Measurements from ENCODE around the gene LEF1. TPM values are rescaled to one million over a fixed set of nuclear protein-coding genes. Genes with fewer than 3 reads are reported as not detected.

LEF1 gene
- total RNA-seq, 1 experiment from 2014 or later: 0.79 TPM

GRCh38 chr4:108175966-108176365, 7.2 kb upstream of the LEF1 start:
- intact Hi-C loops (cut with micrococcal nuclease): no loop called here
- Histone ChIP-seq H3K9me3 (ENCODE audit: control insufficient read depth in 1 of 2, insufficient read depth in 1 of 2, low read depth in 1 of 2, low read length in 2 of 2) (no peaks in the 10 kb centered on the region), H3K4me2 (ENCODE audit: low read length) (no peak overlapping the region), H3K27ac (ENCODE audit: low read depth, low read length) (no peak overlapping the region), H3K27me3 (ENCODE audit: insufficient read depth, low read length) (peaks cover 10% of the 10 kb centered on the region), H3K79me2 (ENCODE audit: insufficient read depth, low read length) (no peaks in the 10 kb centered on the region), H3K9me2 (ENCODE audit: insufficient read depth) (no peaks in the 10 kb centered on the region), H3K4me3 (replicated peaks in 1 of 2; ENCODE audit: low read depth in 1 of 2, low read length in 2 of 2) (no peak overlapping the region), H3K36me3 (ENCODE audit: control insufficient read depth in 1 of 2, insufficient read depth in 2 of 2, low read length in 2 of 2) (no peaks in the 10 kb centered on the region), H2AFZ (ENCODE audit: low read depth, low read length, poor library complexity, severe bottlenecking) (no peak overlapping the region), H3K4me1 (ENCODE audit: control insufficient read depth in 1 of 2, insufficient read depth in 2 of 2, low read length in 2 of 2) (no peaks in the 10 kb centered on the region), H3K9ac (ENCODE audit: low read length) (no peak overlapping the region), H4K20me1 (ENCODE audit: insufficient read depth) (no peaks in the 10 kb centered on the region)
- ChIA-PET CTCF (no interaction called here), RAD21 (ENCODE audit: low non-redundant PET in 1 of 2, low total read pairs in 2 of 2, uncharacterized antibody in 2 of 2, unreplicated experiment in 2 of 2) (no interaction called here), POLR2A (no interaction called here)
- TF ChIP-seq EZH2 (IDR thresholded peaks at IDR 0.05): no peak
- TF ChIP-seq JUND (IDR thresholded peaks at IDR 0.05): no peak
- no peak for TF ChIP-seq ATF3 (IDR thresholded peaks at IDR 0.05)
- TF ChIP-seq SRF (IDR thresholded peaks at IDR 0.05; ENCODE audit: low read depth): no peak
- no peak for TF ChIP-seq MAX (IDR thresholded peaks at IDR 0.05)
- TF ChIP-seq POLR2AphosphoS5 (IDR thresholded peaks at IDR 0.05; ENCODE audit: low read depth, low read length): no peak
- TF ChIP-seq ZNF274 (IDR thresholded peaks at IDR 0.05; ENCODE audit: low read depth, low read length): no peak
- TF ChIP-seq CTCF (IDR thresholded peaks at IDR 0.05 in 2 of 3, conservative IDR thresholded peaks at IDR 0.05 in 1 of 3; ENCODE audit: borderline replicate concordance in 1 of 3, insufficient read depth in 1 of 3, low read depth in 2 of 3, low read length in 2 of 3): no peak
- no peak for TF ChIP-seq ELF1 (IDR thresholded peaks at IDR 0.05; ENCODE audit: borderline replicate concordance, low read depth)
- TF ChIP-seq CBX3 (IDR thresholded peaks at IDR 0.05; ENCODE audit: low read depth): no peak
- no peak for TF ChIP-seq SIN3A (IDR thresholded peaks at IDR 0.05; ENCODE audit: low read depth)
- TF ChIP-seq TCF7L2 (IDR thresholded peaks at IDR 0.05; ENCODE audit: borderline replicate concordance, extremely low read depth, insufficient read depth, insufficient read length): no peak
- no peak for TF ChIP-seq RAD21 (IDR thresholded peaks at IDR 0.05; ENCODE audit: low read depth)
- TF ChIP-seq ZBTB33 (IDR thresholded peaks at IDR 0.05; ENCODE audit: extremely low read depth, insufficient replicate concordance, low read length): no peak
- DNase-seq (ENCODE audit: low read depth, low spot score) (no peak), ATAC-seq (no peak)
- no TSS peak for BruUV-seq (replicated peaks)
